Activated CD8-positive, alpha-beta T cell treated with anti-CD3 and anti-CD28 coated beads for 36 hours (primary cell): ENCODE measurements around the gene ERGIC3. TPM values are rescaled to one million over a fixed set of nuclear protein-coding genes. Genes with fewer than 3 reads are reported as not detected.

Experiments
- ATAC-seq: fragments of 200-7000 bp; cut with Tn5 transposase; one replicate; pipeline ENCODE4 v1.10.0; 2021; ENCODE audit warnings: mild to moderate bottlenecking, moderate library complexity
- CTCF ChIA-PET: fragments of 350-600 bp; sonication (Branson Sonifier 250); formaldehyde crosslinking; loops from one replicate; lab custom pipeline; 2021; ENCODE audit warnings: antibody characterized with exemption; lab: Charles Lee
- POLR2A ChIA-PET: fragments of 350-600 bp; sonication (Branson Sonifier 250); formaldehyde crosslinking; loops from one replicate; lab custom pipeline; 2021; ENCODE audit warnings: antibody characterized with exemption; lab: Charles Lee
- DNase-seq: peaks from one replicate; pipeline ENCODE4 v3.0.0-alpha.2; 2020
- H3K27ac Mint-ChIP-seq: one replicate; pipeline ENCODE4 v1.8.0; 2021; ENCODE audit warnings: mild to moderate bottlenecking, mixed read lengths
- H3K27me3 Mint-ChIP-seq: one replicate; pipeline ENCODE4 v1.8.0; 2021; ENCODE audit warnings: mixed read lengths
- H3K36me3 Mint-ChIP-seq: one replicate; pipeline ENCODE4 v1.8.0; 2021; ENCODE audit warnings: low read depth, mixed read lengths
- H3K4me1 Mint-ChIP-seq: one replicate; pipeline ENCODE4 v1.8.0; 2021; ENCODE audit warnings: low read depth, mixed read lengths
- H3K4me3 Mint-ChIP-seq: one replicate; pipeline ENCODE4 v1.8.0; 2021; ENCODE audit warnings: mild to moderate bottlenecking, moderate library complexity, mixed read lengths
- H3K9me3 Mint-ChIP-seq: one replicate; pipeline ENCODE4 v1.8.0; 2021; ENCODE audit warnings: mixed read lengths
- CTCF ChIP-seq: fragments of 200-600 bp; IDR thresholded peaks from one replicate; pipeline ENCODE4 v1.8.0; 2022; ENCODE audit warnings: antibody characterized with exemption, mild to moderate bottlenecking
- intact Hi-C: fragments of 100-400 bp; cut with micrococcal nuclease; formaldehyde crosslinking; loops from one replicate; pipeline ENCODE4 v1.10.0; 2022
- total RNA-seq, 2 experiments: library from RNA; stranded (reverse); gene quantifications; one replicate each; pipeline ENCODE4 v1.2.3, GENCODE V29; 2021

The ERGIC3 gene
- total RNA-seq, 2 experiments from 2014 or later: 94.3 to 98.0 TPM

- ATAC-seq: no peak
- no peak overlapping the region for H3K27ac Mint-ChIP-seq
- intact Hi-C loops: no loop called here
- no peak for DNase-seq
- H3K27me3 Mint-ChIP-seq: no peaks in the 10 kb centered on the region
- TF ChIP-seq CTCF: no peak
- H3K36me3 Mint-ChIP-seq: no peaks in the 10 kb centered on the region
- POLR2A ChIA-PET: interaction anchor here (0.6 kb wide), 1 partner anchor 100 kb away, joined by 3 read pairs; no protein-coding TSS in a partner anchor
- H3K4me3 Mint-ChIP-seq: no peak overlapping the region
- H3K4me1 Mint-ChIP-seq: no peaks in the 10 kb centered on the region
- CTCF ChIA-PET: no interaction called here
- H3K9me3 Mint-ChIP-seq: no peaks in the 10 kb centered on the region
These were observed 19.8 kb downstream of the ERGIC3 start for GRCh38 chr20:35561671-35562070.

DNA sequence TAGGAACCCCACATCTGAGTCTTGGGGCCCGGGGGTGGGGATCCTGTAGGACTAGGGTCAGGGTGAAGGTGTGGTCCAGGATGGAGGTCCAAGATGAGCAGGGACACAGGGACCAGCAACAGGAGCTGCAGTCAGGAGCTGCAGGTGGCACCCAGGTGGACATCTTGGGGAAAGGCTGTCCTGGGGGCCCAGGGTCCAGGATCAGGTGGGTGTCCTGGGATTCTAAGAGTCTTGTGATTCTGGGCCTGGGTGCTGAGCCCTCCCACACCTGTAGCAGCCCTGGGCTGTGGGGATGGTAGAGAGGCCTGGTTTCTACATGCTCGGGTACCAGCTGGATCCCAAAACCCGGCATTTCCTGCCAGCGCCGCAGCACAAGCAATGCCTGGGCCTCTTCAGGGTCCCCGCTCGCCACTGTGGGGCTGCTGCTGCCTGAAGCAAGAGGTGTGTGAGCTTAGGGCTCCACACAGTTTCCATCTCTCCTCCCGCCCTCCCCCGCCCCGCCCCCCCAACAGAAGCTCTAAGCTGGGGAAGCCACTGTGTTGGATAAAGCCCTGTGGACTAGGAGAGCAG, 20.7 kb downstream of the ERGIC3 start:
- DNase-seq (no peak), ATAC-seq (no peak)
- TF ChIP-seq CTCF: no peak
- intact Hi-C loops: no loop called here
- ChIA-PET POLR2A (no interaction called here), CTCF (no interaction called here)
- no peaks in the 10 kb centered on the region for H3K27me3 Mint-ChIP-seq
- no peaks in the 10 kb centered on the region for H3K36me3 Mint-ChIP-seq
- no peak overlapping the region for H3K27ac Mint-ChIP-seq
- H3K4me1 Mint-ChIP-seq: no peaks in the 10 kb centered on the region
- H3K4me3 Mint-ChIP-seq: no peak overlapping the region
- H3K9me3 Mint-ChIP-seq: no peaks in the 10 kb centered on the region

DNA sequence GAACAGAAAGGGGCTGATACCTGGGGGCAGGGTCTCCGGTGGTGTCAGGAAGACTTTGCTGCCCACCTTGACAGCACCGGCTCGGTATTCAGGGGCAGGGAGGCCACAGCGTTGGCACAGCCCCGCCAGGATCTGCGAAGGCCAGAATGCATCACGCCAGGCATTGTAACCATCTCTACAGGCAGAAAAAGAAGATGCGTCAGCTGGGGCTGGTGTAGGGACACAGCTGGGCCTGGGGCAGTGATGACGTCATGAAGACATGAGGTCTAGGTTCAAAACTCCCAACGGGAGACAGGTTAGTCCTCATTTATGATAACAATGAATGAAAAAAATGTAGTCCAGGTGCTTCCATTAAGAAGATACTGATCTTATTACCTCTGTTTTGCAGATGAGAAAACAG, 22.0 kb downstream of the ERGIC3 start:
- no peak for TF ChIP-seq CTCF
- Mint-ChIP-seq H3K27ac (no peak overlapping the region), H3K27me3 (no peaks in the 10 kb centered on the region), H3K4me1 (no peaks in the 10 kb centered on the region), H3K36me3 (no peaks in the 10 kb centered on the region), H3K4me3 (no peak overlapping the region), H3K9me3 (no peaks in the 10 kb centered on the region)
- DNase-seq (no peak), ATAC-seq (no peak)
- intact Hi-C loops: no loop called here
- POLR2A ChIA-PET: interaction anchor here (1.1 kb wide), 1 partner anchor 8 kb away, joined by 3 read pairs; no protein-coding TSS in a partner anchor
- CTCF ChIA-PET: no interaction called here

DNA sequence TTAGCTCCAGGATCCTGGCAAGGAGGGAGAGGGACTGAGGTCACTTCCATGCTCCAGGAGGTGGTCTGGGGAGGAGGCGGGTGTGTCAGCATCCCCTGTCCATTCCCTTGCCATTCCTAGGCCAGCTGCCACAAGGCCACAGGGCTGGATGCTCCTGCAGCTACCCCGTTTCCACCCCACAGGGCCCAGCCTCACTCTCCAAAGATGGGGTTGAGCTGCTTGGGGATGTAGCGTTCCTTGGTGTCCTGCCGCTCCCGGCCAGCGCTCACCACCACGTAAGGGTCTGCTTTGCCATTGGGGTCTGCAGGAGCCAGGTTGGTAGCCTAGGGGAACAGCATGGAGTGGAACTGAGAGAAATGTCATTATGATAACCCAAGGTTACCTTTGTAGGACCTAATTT, 23.0 kb downstream of the ERGIC3 start:
- ATAC-seq (no peak), DNase-seq (no peak)
- no peaks in the 10 kb centered on the region for H3K9me3 Mint-ChIP-seq
- no peaks in the 10 kb centered on the region for H3K36me3 Mint-ChIP-seq
- H3K4me1 Mint-ChIP-seq: no peaks in the 10 kb centered on the region
- intact Hi-C loops: no loop called here
- TF ChIP-seq CTCF: no peak
- H3K4me3 Mint-ChIP-seq: no peak overlapping the region
- ChIA-PET POLR2A (interaction anchor here (1.1 to 1.2 kb wide), 2 partner anchors 9 kb away, joined by 3 read pairs; no protein-coding TSS in a partner anchor), CTCF (no interaction called here)
- no peaks in the 10 kb centered on the region for H3K27me3 Mint-ChIP-seq
- H3K27ac Mint-ChIP-seq: no peak overlapping the region

GRCh38 chr20:35568645-35569044, 26.8 kb downstream of the ERGIC3 start:
- no peaks in the 10 kb centered on the region for H3K27me3 Mint-ChIP-seq
- intact Hi-C loops: no loop called here
- no peak overlapping the region for H3K27ac Mint-ChIP-seq
- ChIA-PET POLR2A (no interaction called here), CTCF (no interaction called here)
- ATAC-seq (no peak), DNase-seq (peak; percentile 20)
- peaks cover 2% of the 10 kb centered on the region for H3K36me3 Mint-ChIP-seq
- no peak overlapping the region for H3K4me3 Mint-ChIP-seq
- H3K4me1 Mint-ChIP-seq: no peaks in the 10 kb centered on the region
- peak; percentile 23 for TF ChIP-seq CTCF
- H3K9me3 Mint-ChIP-seq: peaks cover 5% of the 10 kb centered on the region
